ENCODE data around the gene CACNG7.

The CACNG7 gene

DNA sequence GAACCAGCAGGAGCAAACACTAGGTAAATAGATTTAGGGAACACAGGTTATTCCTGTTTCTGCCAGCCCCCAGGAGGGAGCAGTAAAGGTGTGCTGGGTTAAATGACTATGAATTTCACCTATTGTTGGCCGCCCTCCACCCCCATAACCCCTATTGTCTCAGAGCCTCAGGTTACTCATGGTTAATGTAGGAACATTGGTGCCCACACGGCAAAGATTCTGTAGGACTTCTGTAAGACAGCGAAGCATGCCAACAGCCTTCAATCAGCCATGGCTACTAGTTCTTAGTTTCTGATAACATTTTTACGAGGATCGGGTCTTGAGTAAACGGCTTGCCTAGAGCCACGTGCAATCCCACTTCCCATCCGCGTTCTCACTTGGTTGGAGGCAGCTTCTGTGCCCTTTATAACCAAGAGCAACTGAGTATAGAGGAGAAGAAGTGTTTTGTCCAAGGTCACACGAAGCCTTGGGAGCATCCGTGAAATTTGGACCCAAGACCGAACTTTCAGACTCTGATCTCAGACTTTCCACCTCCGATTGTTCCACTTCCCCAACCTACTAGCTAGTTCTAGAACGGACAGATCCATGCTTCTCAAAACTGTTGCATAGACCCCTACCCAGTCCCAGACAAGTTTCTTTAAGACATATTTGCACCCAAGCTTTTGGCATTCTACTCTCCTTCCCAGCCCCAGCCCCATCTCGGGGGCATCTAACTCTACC is 48.5 kb downstream of the CACNG7 start:
- no peak for DNase-seq

- DNase-seq: no peak
These were observed 49.1 kb downstream of the CACNG7 start for GRCh38 chr19:53958168-53958571.

- DNase-seq: no peak
These were observed 50.0 kb downstream of the CACNG7 start for GRCh38 chr19:53958823-53959757.

DNA sequence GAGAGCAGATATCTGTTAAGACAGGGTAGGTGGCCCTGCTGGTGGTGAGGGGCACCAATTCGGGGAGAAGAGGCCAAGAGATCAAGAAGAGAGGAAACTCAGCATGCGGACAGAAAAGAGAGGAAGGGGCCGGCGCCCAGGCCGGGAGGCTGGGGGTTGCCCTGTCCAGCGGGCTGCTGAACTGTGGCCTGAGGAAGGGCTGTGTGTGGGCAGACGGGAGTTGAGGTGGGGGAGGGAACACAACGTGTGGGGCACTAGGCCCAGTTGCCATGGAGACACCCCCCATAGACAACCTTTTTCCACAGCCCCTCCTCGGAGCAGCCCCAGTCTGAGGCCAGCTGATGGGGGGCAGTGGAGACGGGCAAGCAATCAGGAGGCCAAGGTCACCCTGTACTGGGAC is 51.1 kb downstream of the CACNG7 start:
- DNase-seq: no peak

DNA sequence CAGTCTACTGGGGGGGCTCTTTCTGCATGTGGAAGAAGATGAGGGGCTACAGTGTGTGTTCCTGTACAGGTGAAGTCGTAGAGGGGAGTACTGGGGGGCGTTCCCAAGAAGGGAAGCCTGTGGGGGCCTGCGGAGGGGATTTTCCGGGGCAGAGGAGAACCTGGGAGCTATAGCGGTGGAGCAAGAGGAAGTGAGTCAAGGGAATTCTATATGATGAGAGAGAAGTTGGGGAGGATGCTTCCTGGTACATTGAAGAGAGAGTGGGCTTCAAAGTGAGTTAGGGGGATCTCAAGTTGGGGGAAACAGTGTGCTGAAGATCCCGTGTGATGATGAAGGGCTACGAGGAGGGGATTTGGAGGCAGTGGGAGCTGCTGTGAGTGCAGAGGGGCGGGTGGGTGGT is 51.8 kb downstream of the CACNG7 start:
- no peak for DNase-seq

DNA sequence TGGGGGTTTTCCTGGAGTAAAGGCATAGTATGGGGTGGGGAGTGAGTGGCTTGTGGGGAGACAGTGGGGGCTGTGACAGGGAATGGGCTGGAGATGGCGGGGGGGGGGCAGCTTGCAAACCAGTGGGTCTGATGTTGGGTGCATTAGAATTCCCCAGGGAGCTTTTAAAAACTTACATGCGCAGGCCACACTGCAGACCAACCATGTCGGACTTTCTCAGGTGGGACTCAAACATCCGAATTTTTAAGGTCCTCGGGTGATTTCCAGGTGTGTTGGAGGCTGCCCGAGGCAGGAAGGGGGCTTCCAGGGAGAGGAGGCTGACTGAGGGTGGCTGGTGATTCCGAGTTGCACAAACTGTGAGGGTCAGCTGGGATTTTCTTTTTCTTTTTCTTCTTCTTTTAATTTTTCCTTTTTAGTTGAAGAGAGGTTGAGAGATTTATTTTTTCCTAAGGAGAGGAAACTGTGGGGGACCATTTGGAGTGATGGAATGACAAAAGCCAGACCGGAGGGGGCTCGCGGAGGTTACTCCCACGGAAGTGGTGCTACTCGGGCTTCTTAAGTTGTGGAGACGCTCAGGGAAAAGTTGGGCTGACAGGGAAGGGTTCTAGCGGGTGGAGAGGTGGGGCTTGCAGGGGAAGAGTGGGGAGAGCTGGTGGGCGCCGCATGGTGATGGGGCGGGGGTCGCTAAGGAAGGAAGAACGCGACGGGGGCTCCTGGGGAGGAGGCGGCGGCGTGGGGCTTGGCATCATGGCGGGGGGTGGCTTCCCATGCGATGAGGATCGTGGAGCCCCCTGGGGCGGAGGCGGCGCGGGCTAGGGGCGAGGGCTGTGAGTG is 52.7 kb downstream of the CACNG7 start:
- DNase-seq: no peak

DNA sequence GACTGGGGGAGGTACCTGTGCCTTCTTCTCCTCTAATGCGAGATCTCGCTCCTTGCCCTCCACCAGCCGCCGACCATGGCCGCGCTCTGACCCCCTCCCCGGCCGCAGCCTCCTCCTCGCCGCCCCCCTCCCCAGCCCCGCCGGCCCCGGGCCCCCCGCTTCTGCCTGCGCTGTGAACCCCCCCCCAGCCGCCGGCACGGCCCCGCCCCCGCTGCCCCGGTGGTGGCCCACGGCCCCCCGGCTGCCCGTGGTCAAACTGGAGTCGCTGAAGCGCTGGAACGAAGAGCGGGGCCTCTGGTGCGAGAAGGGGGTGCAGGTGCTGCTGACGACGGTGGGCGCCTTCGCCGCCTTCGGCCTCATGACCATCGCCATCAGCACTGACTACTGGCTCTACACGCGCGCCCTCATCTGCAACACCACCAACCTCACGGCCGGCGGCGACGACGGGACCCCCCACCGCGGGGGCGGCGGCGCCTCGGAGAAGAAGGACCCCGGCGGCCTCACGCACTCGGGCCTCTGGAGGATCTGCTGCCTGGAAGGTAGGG is 53.9 kb downstream of the CACNG7 start, which contains the start of gene CACNG8:
Gene CACNG8, plus strand, starts transcription at position 51 of the 545 bp plus-strand sequence.
- DNase-seq: no peak

DNA sequence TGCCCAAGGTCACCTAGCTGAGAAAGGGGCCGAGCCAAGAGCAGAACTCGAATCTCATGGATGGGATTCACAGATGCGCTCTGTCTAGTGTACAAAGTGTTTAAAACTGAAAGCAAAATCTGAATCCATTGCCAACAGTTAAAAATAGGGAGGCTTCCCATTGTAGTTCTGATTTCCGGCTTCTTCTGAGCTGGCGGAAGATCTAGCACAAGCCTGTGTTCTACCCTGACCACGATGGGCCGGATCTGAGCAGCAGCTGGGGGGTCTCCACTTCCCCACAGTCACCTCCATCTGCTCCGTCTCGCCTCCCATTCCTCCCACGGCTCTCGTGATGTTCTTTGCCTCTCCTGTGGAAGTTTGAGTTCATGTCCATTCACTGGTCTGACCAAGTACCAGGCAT is 56.0 kb downstream of the CACNG7 start:
- DNase-seq: no peak

- DNase-seq: no peak
These were observed 57.9 kb downstream of the CACNG7 start for GRCh38 chr19:53966931-53967330.

DNA sequence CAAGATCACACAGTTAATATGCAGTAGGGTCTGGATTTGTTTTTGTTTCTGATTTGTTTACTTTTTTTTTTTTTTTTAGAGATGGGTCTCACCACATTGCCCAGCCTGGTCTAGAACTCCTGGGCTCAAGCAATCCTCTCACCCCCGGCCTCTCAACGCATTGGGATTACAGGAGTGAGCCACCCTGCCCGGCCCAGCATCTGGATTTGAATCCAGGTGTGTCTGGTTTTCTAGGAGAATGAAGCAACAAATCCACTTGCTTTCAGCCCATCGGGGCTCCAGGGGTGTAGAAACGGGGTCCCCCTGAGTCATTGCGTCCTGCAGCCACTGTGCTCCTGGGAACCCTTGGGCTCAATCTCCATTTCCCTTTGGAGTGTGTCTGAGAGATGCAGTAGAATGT is 60.3 kb downstream of the CACNG7 start:
- no peak for DNase-seq

DNA sequence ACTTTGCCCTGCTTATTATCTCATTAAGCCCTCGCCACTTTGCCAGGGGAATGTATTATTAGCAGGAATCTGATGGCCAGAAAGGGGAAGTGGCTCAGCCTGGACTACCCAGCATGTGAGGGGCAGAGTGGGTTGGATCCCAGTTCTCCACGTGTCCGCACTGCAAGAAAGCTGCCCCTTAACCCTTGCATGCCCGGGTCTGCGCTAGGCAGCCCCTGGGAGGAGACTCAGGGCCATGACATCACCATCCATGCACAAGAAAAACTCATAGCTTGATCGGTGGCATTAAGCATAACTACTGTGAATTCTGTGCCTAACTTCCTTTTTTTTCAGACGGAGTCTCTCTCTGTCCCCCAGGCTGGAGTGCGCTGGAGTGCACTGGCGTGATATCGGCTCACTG is 62.6 kb downstream of the CACNG7 start:
- DNase-seq: no peak

GRCh38 chr19:53977429-53977990 is 68.4 kb downstream of the CACNG7 start:
- DNase-seq: no peak

- no peak for DNase-seq
These were observed 69.1 kb downstream of the CACNG7 start for GRCh38 chr19:53977991-53978731.

DNA sequence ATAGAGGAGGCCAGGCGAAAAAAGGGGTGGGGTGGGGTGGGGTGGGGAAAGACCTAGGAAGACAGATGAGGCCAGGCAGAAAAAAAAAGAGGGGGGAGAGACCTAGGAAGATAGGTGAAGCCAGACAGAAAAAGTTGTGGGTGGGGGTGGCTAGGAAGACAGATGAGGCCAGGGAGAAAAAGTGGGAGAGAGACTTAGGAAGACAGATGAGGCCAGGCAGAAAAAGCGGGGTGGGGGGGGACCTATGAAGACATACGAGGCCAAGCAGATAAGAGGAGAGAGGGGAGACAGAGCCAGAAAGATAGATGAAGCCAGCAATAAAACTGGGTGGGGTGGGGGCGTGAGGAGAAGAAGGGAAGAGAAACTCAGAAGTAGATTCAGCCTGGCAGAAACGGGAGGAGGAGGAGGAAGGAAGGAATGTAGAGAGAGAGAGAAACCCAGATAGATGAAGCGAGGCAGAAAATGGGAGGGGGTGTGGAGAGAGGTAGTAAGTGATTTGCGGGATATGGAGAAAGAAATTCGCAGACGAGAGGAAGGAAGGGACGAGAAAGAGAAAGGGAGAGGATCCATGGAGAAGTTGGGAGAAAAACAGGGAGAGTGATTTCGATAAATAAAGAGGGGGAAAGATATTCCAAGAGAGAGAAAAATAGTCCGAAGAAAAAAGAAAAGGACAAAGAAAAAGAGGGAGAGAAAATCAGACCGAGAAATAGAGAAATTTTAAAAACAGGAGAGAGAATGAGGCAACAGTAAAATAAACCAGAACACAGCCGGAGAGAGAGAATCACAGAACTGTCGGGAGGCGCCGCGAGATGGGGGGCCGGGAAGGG is 70.1 kb downstream of the CACNG7 start:
- no peak for DNase-seq

DNA sequence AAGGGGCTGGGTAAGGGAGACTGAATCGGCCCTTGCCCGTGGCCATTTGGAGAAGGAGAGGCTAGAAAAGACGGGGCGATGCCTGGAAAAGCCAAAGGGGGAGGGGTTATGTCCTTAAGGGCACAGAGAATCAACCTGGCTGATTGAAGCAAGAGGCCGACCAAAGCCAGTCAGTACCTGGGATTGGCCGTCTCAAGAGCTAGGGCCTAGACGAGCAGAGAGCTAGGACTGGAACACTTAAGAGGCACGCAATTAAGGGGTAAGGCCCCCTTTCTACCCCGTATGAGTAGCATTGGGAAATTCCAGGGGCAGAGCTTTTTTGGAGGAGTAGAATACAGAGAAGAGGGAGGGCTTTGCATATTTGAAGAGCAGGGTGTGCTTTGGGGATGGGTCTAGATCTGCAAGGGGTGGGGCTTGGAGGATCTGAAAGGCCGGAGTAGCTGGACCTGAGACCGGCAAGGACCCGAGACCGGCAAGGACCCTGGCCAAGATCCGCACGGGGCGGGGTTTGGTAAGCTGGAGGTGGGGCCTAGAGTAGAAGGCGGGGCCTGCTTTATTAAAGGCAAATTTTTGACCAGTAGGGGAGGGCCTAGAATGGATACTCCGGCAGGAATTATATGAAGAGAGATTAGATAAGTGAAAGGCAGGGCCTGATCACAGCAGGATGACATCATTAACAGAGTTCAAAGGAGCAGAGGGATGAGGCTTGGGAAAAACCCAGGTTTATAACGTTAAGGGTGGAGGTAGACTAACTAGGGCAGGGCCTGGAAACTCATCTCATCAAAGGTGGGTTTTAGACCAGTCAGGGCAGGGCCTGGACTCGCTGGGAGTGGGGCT is 71.7 kb downstream of the CACNG7 start:
- no peak for DNase-seq

DNA sequence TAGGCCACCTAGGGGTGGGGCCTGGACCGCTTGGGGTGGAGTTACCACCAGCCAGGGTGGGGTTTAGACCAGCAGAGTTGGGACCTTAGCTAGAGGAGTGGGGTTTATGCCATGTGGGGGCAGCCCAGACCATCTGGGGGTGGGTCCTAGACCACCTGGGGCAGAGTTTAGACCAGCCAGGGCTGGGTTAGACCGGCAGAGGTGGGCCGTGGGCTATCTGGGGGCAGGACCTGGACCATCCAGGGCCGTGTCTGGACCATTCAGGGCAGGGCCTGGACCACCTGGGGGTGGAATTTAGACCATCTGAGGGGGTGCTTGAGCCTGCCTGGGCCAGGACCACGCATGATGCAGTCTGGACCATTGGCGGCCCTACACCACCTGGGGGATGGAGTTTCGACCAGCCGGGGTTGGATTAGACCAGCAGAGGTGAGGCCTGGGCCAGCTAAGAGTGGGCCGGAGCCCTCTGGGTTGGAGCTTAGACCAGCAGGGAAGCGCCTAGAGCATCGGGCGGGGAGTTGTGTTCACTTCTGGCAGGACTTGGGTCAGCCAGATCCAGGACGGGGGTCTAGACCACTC is 72.4 kb downstream of the CACNG7 start:
- DNase-seq: no peak

- DNase-seq: no peak
These were observed 72.9 kb downstream of the CACNG7 start for GRCh38 chr19:53982001-53982451.

GRCh38 chr19:53982611-53983010 is 73.5 kb downstream of the CACNG7 start:
- no peak for DNase-seq

Measured in cortex of kidney (tissue), 1 donor.